Liver (tissue), 9 donors: ENCODE measurements around the gene ERBB2. TPM values are rescaled to one million over a fixed set of nuclear protein-coding genes. Genes with fewer than 3 reads are reported as not detected.

Experiments used
- DNase-seq: peaks from one replicate; pipeline ENCODE4 v3.0.0-alpha.2; 2017; ENCODE audit warnings: low spot score
- H3K27ac ChIP-seq, 2 donors: one replicate each; pipeline ENCODE4 v1.7.0; 2013; ENCODE audit warnings: inconsistent platforms in 2 of 2, low read length in 2 of 2, control low read depth in 1 of 2, low read depth in 1 of 2, mild to moderate bottlenecking in 1 of 2
- H3K27me3 ChIP-seq, 4 donors: one replicate each; pipeline versions ENCODE4 v1.6.1 to v1.7.0; 2013; ENCODE audit warnings: low read length in 3 of 4, inconsistent platforms in 1 of 4, mild to moderate bottlenecking in 1 of 4, moderate library complexity in 1 of 4; ENCODE audit not compliant: control insufficient read depth in 4 of 4, insufficient read depth in 4 of 4
- H3K36me3 ChIP-seq, 4 donors: one replicate each; pipeline versions ENCODE4 v1.6.1 to v1.7.0; 2013; ENCODE audit warnings: low read length in 3 of 4, mild to moderate bottlenecking in 3 of 4, low read depth in 1 of 4, moderate library complexity in 1 of 4; ENCODE audit not compliant: control insufficient read depth in 4 of 4, insufficient read depth in 3 of 4
- H3K4me1 ChIP-seq, 4 donors: one replicate each; pipeline versions ENCODE4 v1.6.1 to v1.7.0; 2013; ENCODE audit warnings: low read length in 3 of 4, mild to moderate bottlenecking in 3 of 4, moderate library complexity in 1 of 4; ENCODE audit not compliant: control insufficient read depth in 4 of 4, insufficient read depth in 4 of 4
- H3K4me3 ChIP-seq, 3 donors: one replicate each; pipeline versions ENCODE4 v1.6.1 to v1.7.0; 2013; ENCODE audit warnings: low read length in 3 of 3, control low read depth in 1 of 3, low read depth in 1 of 3, mild to moderate bottlenecking in 1 of 3
- H3K9ac ChIP-seq, 2 donors: one replicate each; pipeline ENCODE4 v1.7.0; 2013; ENCODE audit warnings: low read length in 2 of 2, mild to moderate bottlenecking in 2 of 2, moderate library complexity in 2 of 2, control low read depth in 1 of 2, low read depth in 1 of 2
- H3K9me3 ChIP-seq, 4 donors: one replicate each; pipeline versions ENCODE4 v1.6.1 to v1.7.0; 2013; ENCODE audit warnings: low read length in 3 of 4; ENCODE audit not compliant: control insufficient read depth in 4 of 4
- CTCF ChIP-seq: fragments of 150-350 bp; IDR thresholded peaks from 2 replicates; pipeline ENCODE4 v1.5.1; 2017; ENCODE audit warnings: improper control_type of control experiment, low read depth, low read length; ENCODE audit not compliant: missing input control
- FOXA1 ChIP-seq: IDR thresholded peaks from 2 replicates; pipeline ENCODE4 v1.6.1; 2016; ENCODE audit warnings: antibody characterized with exemption
- GABPA ChIP-seq, 2 donors: IDR thresholded peaks in 1 of 2; conservative IDR thresholded peaks in 1 of 2; 2 replicates each; pipeline ENCODE4 v1.6.1; 2016; ENCODE audit warnings: antibody characterized with exemption in 2 of 2, mild to moderate bottlenecking in 1 of 2, moderate library complexity in 1 of 2
- HNF4A ChIP-seq, 2 donors: conservative IDR thresholded peaks; 2 replicates each; pipeline ENCODE4 v1.6.1; 2016; ENCODE audit warnings: antibody characterized with exemption in 2 of 2, mild to moderate bottlenecking in 2 of 2
- HNF4G ChIP-seq: IDR thresholded peaks from 2 replicates; pipeline ENCODE4 v1.6.1; 2016; ENCODE audit warnings: antibody characterized with exemption
- JUND ChIP-seq, 2 donors: IDR thresholded peaks; 2 replicates each; pipeline ENCODE4 v1.6.1; 2016; ENCODE audit warnings: antibody characterized with exemption in 2 of 2
- RAD21 ChIP-seq, 2 donors: IDR thresholded peaks; 2 replicates each; pipeline ENCODE4 v1.6.1; 2016; ENCODE audit warnings: antibody characterized with exemption in 2 of 2, mild to moderate bottlenecking in 2 of 2
- REST ChIP-seq: IDR thresholded peaks from 2 replicates; pipeline ENCODE4 v1.6.1; 2016; ENCODE audit warnings: antibody characterized with exemption, mild to moderate bottlenecking
- SP1 ChIP-seq: IDR thresholded peaks from 2 replicates; pipeline ENCODE4 v1.6.1; 2018; ENCODE audit warnings: antibody characterized with exemption, mild to moderate bottlenecking
- TAF1 ChIP-seq: conservative IDR thresholded peaks from 2 replicates; pipeline ENCODE4 v1.6.1; 2016; ENCODE audit warnings: antibody characterized with exemption, mild to moderate bottlenecking
- ZBTB33 ChIP-seq: IDR thresholded peaks from 2 replicates; pipeline ENCODE4 v1.6.1; 2016; ENCODE audit warnings: antibody characterized with exemption
- WGBS: extraction: QIAGEN DNeasy Blood & Tissue Kit; methylation state at CpG from one replicate; pipeline ENCODE4 v1.1.7; 2013; 5-methylcytosine and 5-hydroxymethylcytosine counted together
- polyA plus RNA-seq, 2 donors: library from polyadenylated mRNA; stranded (reverse) in 1 of 2; unstranded in 1 of 2; fragments of 200-250 nt in 1 of 2; fragments of >200 nt in 1 of 2; fragmentation: Nextera tagmentation in 1 of 2; extraction: Ambion mirVana in 1 of 2; gene quantifications; one replicate each; pipeline versions ENCODE4 v1.2.1 to v1.2.3, GENCODE V29; 2013 to 2015
- total RNA-seq, 2 donors: library from RNA; depleted of rRNA; stranded (reverse); fragments of >200 nt; gene quantifications; one replicate each; pipeline ENCODE4 v1.2.3, GENCODE V29; 2014
- donor health status: healthy.
- donor health status: healthy.
- donor health status: healthy.
- donor health status: healthy.
- donor health status: healthy.

The ERBB2 gene
- total and polyA plus RNA-seq, 4 donors: 4.7 to 28.8 (median 15.7) TPM

- H3K4me3 ChIP-seq: no peak overlapping the region
- 71% methylated on average over 12 of the region's 12 CpGs for WGBS
These were observed 58.3 kb downstream of the ERBB2 start for GRCh38 chr17:39757931-39758873.

GRCh38 chr17:39759204-39759603, 59.3 kb downstream of the ERBB2 start:
- no peak for TF ChIP-seq ZBTB33
- no peak for TF ChIP-seq FOXA1
- TF ChIP-seq SP1: no peak
- TF ChIP-seq JUND (IDR thresholded peaks at IDR 0.05): no peak
- TF ChIP-seq TAF1: no peak
- no peak for TF ChIP-seq CTCF
- no peak for TF ChIP-seq GABPA (IDR thresholded peaks at IDR 0.05 in 1 of 2, conservative IDR thresholded peaks at IDR 0.05 in 1 of 2)
- no peak for TF ChIP-seq RAD21 (IDR thresholded peaks at IDR 0.05)
- no peak for TF ChIP-seq HNF4A (conservative IDR thresholded peaks at IDR 0.05)
- Histone ChIP-seq H3K27me3 (no peaks in the 10 kb centered on the region), H3K9ac (no peak overlapping the region), H3K4me3 (no peak overlapping the region), H3K36me3 (no peaks in the 10 kb centered on the region), H3K27ac (no peak overlapping the region), H3K9me3 (no peaks in the 10 kb centered on the region), H3K4me1 (peaks cover 0 to 5% (median 3%) of the 10 kb centered on the region in 4 donors)
- DNase-seq: no peak
- WGBS: 89% methylated on average over 5 of the region's 5 CpGs

More at GRCh38 chr17:39757931-39758873, 58.3 kb downstream of the ERBB2 start:
- Histone ChIP-seq H3K27me3 (no peaks in the 10 kb centered on the region), H3K27ac (no peak overlapping the region), H3K36me3 (no peaks in the 10 kb centered on the region), H3K9me3 (no peaks in the 10 kb centered on the region), H3K4me1 (peaks cover 0 to 12% (median 3%) of the 10 kb centered on the region in 4 donors), H3K9ac (peak overlapping the region in 1 of 2 donors; percentile 12)
- DNase-seq: no peak
- TF ChIP-seq ZBTB33: no peak
- no peak for TF ChIP-seq GABPA (IDR thresholded peaks at IDR 0.05 in 1 of 2, conservative IDR thresholded peaks at IDR 0.05 in 1 of 2)
- TF ChIP-seq REST: no peak
- TF ChIP-seq HNF4G: no peak
- TF ChIP-seq SP1: no peak
- TF ChIP-seq JUND (IDR thresholded peaks at IDR 0.05): no peak
- TF ChIP-seq RAD21 (IDR thresholded peaks at IDR 0.05): no peak
